CD8-positive, alpha-beta memory T cell (primary cell): ENCODE measurements around the gene LRRC46. TPM values are rescaled to one million over a fixed set of nuclear protein-coding genes. Genes with fewer than 3 reads are reported as not detected.
A peak's percentile ranks its signal among the peaks of the same experiment; 100 is the strongest.

Source experiments
- CTCF ChIA-PET: fragments of 350-600 bp; sonication (Branson Sonifier 250); formaldehyde crosslinking; loops from one replicate; lab custom pipeline; 2021; ENCODE audit warnings: antibody characterized with exemption; lab: Charles Lee
- POLR2A ChIA-PET: fragments of 350-600 bp; sonication (Branson Sonifier 250); formaldehyde crosslinking; loops from one replicate; lab custom pipeline; 2021; ENCODE audit warnings: antibody characterized with exemption; lab: Charles Lee
- DNase-seq, 5 donors: peaks; one replicate each; pipeline versions ENCODE4 v3.0.0 to v3.0.0-alpha.2; 2020 to 2022; ENCODE audit warnings: mixed read lengths in 1 of 5
- H3K27ac ChIP-seq: one replicate; pipeline ENCODE4 v1.7.0; 2013; ENCODE audit warnings: low read depth, mild to moderate bottlenecking, low read length, moderate library complexity
- H3K27me3 ChIP-seq: 2 replicates; pipeline ENCODE4 v1.7.0; 2013; ENCODE audit warnings: low read length, mild to moderate bottlenecking; ENCODE audit not compliant: insufficient read depth, poor library complexity, severe bottlenecking
- H3K36me3 ChIP-seq: 2 replicates; pipeline ENCODE4 v1.7.0; 2013; ENCODE audit warnings: mild to moderate bottlenecking, low read length, moderate library complexity; ENCODE audit not compliant: insufficient read depth
- H3K4me1 ChIP-seq: 2 replicates; pipeline ENCODE4 v1.7.0; 2013; ENCODE audit warnings: mild to moderate bottlenecking, low read length, moderate library complexity; ENCODE audit not compliant: insufficient read depth
- H3K4me3 ChIP-seq: 2 replicates; pipeline ENCODE4 v1.7.0; 2013; ENCODE audit warnings: mild to moderate bottlenecking, low read length
- H3K9me3 ChIP-seq: 2 replicates; pipeline ENCODE4 v1.7.0; 2013; ENCODE audit warnings: mild to moderate bottlenecking, low read length
- H3K27ac Mint-ChIP-seq, 8 donors: one replicate each; pipeline ENCODE4 v1.8.0; 2020 to 2021; ENCODE audit warnings: mixed read lengths in 8 of 8, mild to moderate bottlenecking in 6 of 8, inconsistent platforms in 3 of 8, moderate library complexity in 3 of 8
- H3K27me3 Mint-ChIP-seq, 2 donors: one replicate each; pipeline ENCODE4 v1.8.0; 2020 to 2021; ENCODE audit warnings: mixed read lengths in 2 of 2, mild to moderate bottlenecking in 1 of 2, moderate library complexity in 1 of 2
- H3K36me3 Mint-ChIP-seq, 3 donors: one replicate each; pipeline ENCODE4 v1.8.0; 2020 to 2021; ENCODE audit warnings: mixed read lengths in 3 of 3, inconsistent platforms in 1 of 3, mild to moderate bottlenecking in 1 of 3
- H3K4me1 Mint-ChIP-seq, 3 donors: one replicate each; pipeline ENCODE4 v1.8.0; 2020 to 2021; ENCODE audit warnings: mixed read lengths in 3 of 3, inconsistent platforms in 1 of 3, mild to moderate bottlenecking in 1 of 3
- H3K4me3 Mint-ChIP-seq, 7 donors: one replicate each; pipeline ENCODE4 v1.8.0; 2020 to 2021; ENCODE audit warnings: mixed read lengths in 7 of 7, mild to moderate bottlenecking in 6 of 7, moderate library complexity in 4 of 7, inconsistent platforms in 2 of 7
- H3K9me3 Mint-ChIP-seq, 5 donors: one replicate each; pipeline ENCODE4 v1.8.0; 2020 to 2022; ENCODE audit warnings: mixed read lengths in 5 of 5, mild to moderate bottlenecking in 3 of 5, moderate library complexity in 2 of 5, inconsistent platforms in 1 of 5
- polyA plus RNA-seq: library from polyadenylated mRNA; unstranded; fragments of 300-500 nt; fragmentation: Illumina TruSeq; gene quantifications from one replicate; pipeline ENCODE4 v1.2.3, GENCODE V29; 2021
- total RNA-seq, 2 experiments: library from RNA; stranded (reverse); gene quantifications; one replicate each; pipeline ENCODE4 v1.2.3, GENCODE V29; 2021

Gene LRRC46
- total and polyA plus RNA-seq, 3 experiments from 2014 or later: 0.28 to 0.83 (median 0.49) TPM

- H3K4me1 Mint-ChIP-seq: peaks cover 23 to 46% (median 28%) of the 10 kb centered on the region in 3 donors
- Histone ChIP-seq H3K27ac (no peak overlapping the region), H3K36me3 (no peaks in the 10 kb centered on the region), H3K27me3 (peaks cover 40% of the 10 kb centered on the region), H3K4me3 (no peak overlapping the region), H3K9me3 (no peaks in the 10 kb centered on the region), H3K4me1 (peaks cover 44% of the 10 kb centered on the region)
- DNase-seq: no peak
- H3K27me3 Mint-ChIP-seq: peaks cover 15 to 55% of the 10 kb centered on the region in 2 donors
- no peaks in the 10 kb centered on the region for H3K9me3 Mint-ChIP-seq
- ChIA-PET CTCF (interaction anchor here (1.4 to 14.0 kb wide), 2 partner anchors 46 to 103 kb away, joined by 4 to 314 read pairs; partner anchors contain the start of gene SP2), POLR2A (interaction anchor here (0.6 kb wide), 1 partner anchor 45 kb away, joined by 3 read pairs; no protein-coding TSS in a partner anchor)
- H3K36me3 Mint-ChIP-seq: peaks cover 0 to 7% (median 0%) of the 10 kb centered on the region in 3 donors
- H3K4me3 Mint-ChIP-seq: no peak overlapping the region
- peak overlapping the region in 1 of 8 donors; percentile 24 for H3K27ac Mint-ChIP-seq
Measured at GRCh38 chr17:47844227-47844626, 12.8 kb downstream of the LRRC46 start.

GRCh38 chr17:47844814-47845715, 13.6 kb downstream of the LRRC46 start:
- no peaks in the 10 kb centered on the region for H3K9me3 Mint-ChIP-seq
- H3K27me3 Mint-ChIP-seq: peaks cover 23 to 63% of the 10 kb centered on the region in 2 donors
- peak overlapping the region in 2 of 7 donors; percentile 18 to 30 for H3K4me3 Mint-ChIP-seq
- Histone ChIP-seq H3K4me1 (peaks cover 35% of the 10 kb centered on the region), H3K9me3 (no peaks in the 10 kb centered on the region), H3K27me3 (peaks cover 48% of the 10 kb centered on the region), H3K36me3 (no peaks in the 10 kb centered on the region), H3K4me3 (no peak overlapping the region), H3K27ac (no peak overlapping the region)
- DNase-seq: no peak
- CTCF ChIA-PET: interaction anchor here (1.4 to 14.0 kb wide), 2 partner anchors 45 to 102 kb away, joined by 4 to 314 read pairs; partner anchors contain the start of gene SP2
- peaks cover 0 to 7% (median 0%) of the 10 kb centered on the region in 3 donors for H3K36me3 Mint-ChIP-seq
- no peak overlapping the region for H3K27ac Mint-ChIP-seq
- POLR2A ChIA-PET: interaction anchor here (0.6 kb wide), 1 partner anchor 45 kb away, joined by 3 read pairs; no protein-coding TSS in a partner anchor
- H3K4me1 Mint-ChIP-seq: peaks cover 18 to 38% (median 25%) of the 10 kb centered on the region in 3 donors

GRCh38 chr17:47845716-47846075, 14.2 kb downstream of the LRRC46 start:
- Histone ChIP-seq H3K4me1 (peaks cover 36% of the 10 kb centered on the region), H3K27ac (no peak overlapping the region), H3K4me3 (no peak overlapping the region), H3K27me3 (peaks cover 54% of the 10 kb centered on the region), H3K36me3 (no peaks in the 10 kb centered on the region), H3K9me3 (no peaks in the 10 kb centered on the region)
- DNase-seq: no peak
- Mint-ChIP-seq H3K36me3 (peaks cover 0 to 4% (median 0%) of the 10 kb centered on the region in 3 donors), H3K4me3 (peak overlapping the region in 1 of 7 donors; percentile 18), H3K27ac (no peak overlapping the region), H3K4me1 (peaks cover 16 to 38% (median 25%) of the 10 kb centered on the region in 3 donors), H3K9me3 (no peaks in the 10 kb centered on the region), H3K27me3 (peaks cover 28 to 69% of the 10 kb centered on the region in 2 donors)
- CTCF ChIA-PET: interaction anchor here (14.0 kb wide), 1 partner anchor 44 kb away, joined by 314 read pairs; the partner anchor contains the start of gene SP2
- POLR2A ChIA-PET: no interaction called here

GRCh38 chr17:47846716-47847340, 15.4 kb downstream of the LRRC46 start:
- peaks cover 15 to 33% (median 22%) of the 10 kb centered on the region in 3 donors for H3K4me1 Mint-ChIP-seq
- CTCF ChIA-PET: interaction anchor here (14.0 kb wide), 1 partner anchor 43 kb away, joined by 314 read pairs; the partner anchor contains the start of gene SP2
- Histone ChIP-seq H3K27me3 (peaks cover 59% of the 10 kb centered on the region), H3K36me3 (no peaks in the 10 kb centered on the region), H3K4me1 (peaks cover 35% of the 10 kb centered on the region), H3K27ac (no peak overlapping the region), H3K4me3 (no peak overlapping the region), H3K9me3 (no peaks in the 10 kb centered on the region)
- H3K4me3 Mint-ChIP-seq: peak overlapping the region in 1 of 7 donors; percentile 36
- H3K9me3 Mint-ChIP-seq: no peaks in the 10 kb centered on the region
- no peak for DNase-seq
- H3K27me3 Mint-ChIP-seq: peaks cover 33 to 72% of the 10 kb centered on the region in 2 donors
- H3K36me3 Mint-ChIP-seq: no peaks in the 10 kb centered on the region
- POLR2A ChIA-PET: interaction anchor here (1.6 kb wide), 1 partner anchor 49 kb away, joined by 7 read pairs; no protein-coding TSS in a partner anchor
- H3K27ac Mint-ChIP-seq: peak overlapping the region in 1 of 8 donors; percentile 24

GRCh38 chr17:47847341-47848197, 16.1 kb downstream of the LRRC46 start:
- peak in 2 of 5 donors; percentile 31 to 58 for DNase-seq
- Histone ChIP-seq H3K4me3 (no peak overlapping the region), H3K27me3 (peaks cover 67% of the 10 kb centered on the region), H3K27ac (no peak overlapping the region), H3K36me3 (no peaks in the 10 kb centered on the region), H3K9me3 (no peaks in the 10 kb centered on the region), H3K4me1 (peaks cover 35% of the 10 kb centered on the region)
- H3K27ac Mint-ChIP-seq: peak overlapping the region in 1 of 8 donors; percentile 77
- ChIA-PET CTCF (interaction anchor here (0.7 to 14.0 kb wide), 2 partner anchors 13 to 42 kb away, joined by 3 to 314 read pairs; partner anchors contain the start of gene SP2), POLR2A (interaction anchor here (1.6 kb wide), 1 partner anchor 48 kb away, joined by 7 read pairs; no protein-coding TSS in a partner anchor)
- peaks cover 0 to 2% (median 0%) of the 10 kb centered on the region in 5 donors for H3K9me3 Mint-ChIP-seq
- peaks cover 39 to 80% of the 10 kb centered on the region in 2 donors for H3K27me3 Mint-ChIP-seq
- no peaks in the 10 kb centered on the region for H3K36me3 Mint-ChIP-seq
- H3K4me1 Mint-ChIP-seq: peaks cover 18 to 34% (median 22%) of the 10 kb centered on the region in 3 donors
- H3K4me3 Mint-ChIP-seq: peak overlapping the region in 1 of 7 donors; percentile 69

- peaks cover 73% of the 10 kb centered on the region for H3K27me3 ChIP-seq
- H3K4me1 Mint-ChIP-seq: peaks cover 14 to 31% (median 19%) of the 10 kb centered on the region in 3 donors
- POLR2A ChIA-PET: interaction anchor here (0.5 to 1.9 kb wide), 4 partner anchors 17 to 237 kb away, joined by 3 to 7 read pairs (median 4); partner anchors contain the start of gene MRPL10
Measured at GRCh38 chr17:47848198-47848513, 16.7 kb downstream of the LRRC46 start.

GRCh38 chr17:47850373-47850691, 18.9 kb downstream of the LRRC46 start:
- no peaks in the 10 kb centered on the region for H3K36me3 Mint-ChIP-seq
- DNase-seq: no peak
- peak overlapping the region; percentile 43 for H3K4me3 ChIP-seq

More at GRCh38 chr17:47848198-47848513, 16.7 kb downstream of the LRRC46 start:
- peaks cover 30% of the 10 kb centered on the region for H3K4me1 ChIP-seq
- H3K9me3 ChIP-seq: no peaks in the 10 kb centered on the region
- H3K36me3 ChIP-seq: no peaks in the 10 kb centered on the region
- no peak for DNase-seq
- CTCF ChIA-PET: interaction anchor here (14.0 kb wide), 1 partner anchor 42 kb away, joined by 314 read pairs; the partner anchor contains the start of gene SP2
- Mint-ChIP-seq H3K27me3 (peaks cover 42 to 81% of the 10 kb centered on the region in 2 donors), H3K4me3 (no peak overlapping the region), H3K27ac (no peak overlapping the region), H3K9me3 (peaks cover 0 to 2% (median 0%) of the 10 kb centered on the region in 5 donors), H3K36me3 (no peaks in the 10 kb centered on the region)
- no peak overlapping the region for H3K27ac ChIP-seq
- H3K4me3 ChIP-seq: no peak overlapping the region

More at GRCh38 chr17:47850373-47850691, 18.9 kb downstream of the LRRC46 start:
- Mint-ChIP-seq H3K27me3 (peaks cover 51 to 84% of the 10 kb centered on the region in 2 donors), H3K27ac (peak overlapping the region in 1 of 8 donors; percentile 11), H3K4me3 (peak overlapping the region in 6 of 7 donors; percentile 57 to 79 (median 69)), H3K4me1 (peaks cover 14 to 31% (median 18%) of the 10 kb centered on the region in 3 donors), H3K9me3 (peaks cover 0 to 2% (median 0%) of the 10 kb centered on the region in 5 donors)
- CTCF ChIA-PET: interaction anchor here (2.6 to 14.0 kb wide), 2 partner anchors 9 to 40 kb away, joined by 13 to 314 read pairs; partner anchors contain the start of genes SCRN2 and SP2
- Histone ChIP-seq H3K27ac (peak overlapping the region; percentile 51), H3K4me1 (peaks cover 30% of the 10 kb centered on the region), H3K27me3 (peaks cover 72% of the 10 kb centered on the region), H3K36me3 (no peaks in the 10 kb centered on the region), H3K9me3 (no peaks in the 10 kb centered on the region)
- POLR2A ChIA-PET: interaction anchor here (1.5 kb wide), 1 partner anchor 45 kb away, joined by 6 read pairs; the partner anchor contains the start of gene SP2
